MM.1S (cell line): ENCODE data around the gene FERMT2.

ENCODE experiments used
- DNase-seq: peaks from one replicate; pipeline ENCODE4 v3.0.0-alpha.2; 2015
- H2AFZ ChIP-seq: fragments of 300-600 bp; sonication (generic); 2 replicates; pipeline ENCODE4 v1.6.0; 2016; ENCODE audit warnings: antibody characterized with exemption, low read length
- H3F3A ChIP-seq: fragments of 300-600 bp; sonication (generic); 2 replicates; pipeline ENCODE4 v1.6.1; 2016; ENCODE audit warnings: mild to moderate bottlenecking, antibody characterized with exemption, low read length, moderate library complexity, mixed read lengths; ENCODE audit not compliant: insufficient read depth
- H3K27ac ChIP-seq: fragments of 300-600 bp; sonication (generic); 2 replicates; pipeline ENCODE4 v1.5.1; 2016; ENCODE audit warnings: mild to moderate bottlenecking, low read length
- H3K27me3 ChIP-seq: fragments of 300-600 bp; sonication (generic); replicated peaks from 2 replicates; pipeline ENCODE4 v1.6.0; 2016; ENCODE audit warnings: low read length; ENCODE audit not compliant: insufficient read depth
- H3K36me3 ChIP-seq: fragments of 300-600 bp; sonication (generic); replicated peaks from 2 replicates; pipeline ENCODE4 v1.6.1; 2016; ENCODE audit warnings: mild to moderate bottlenecking, low read length, mixed read lengths; ENCODE audit not compliant: insufficient read depth
- H3K4me1 ChIP-seq: fragments of 300-600 bp; sonication (generic); 2 replicates; pipeline ENCODE4 v1.6.1; 2016; ENCODE audit warnings: low read length, mixed read lengths
- H3K4me2 ChIP-seq: fragments of 300-600 bp; sonication (generic); 2 replicates; pipeline ENCODE4 v1.6.0; 2016; ENCODE audit warnings: low read depth, low read length
- H3K4me3 ChIP-seq: fragments of 300-600 bp; sonication (generic); 2 replicates; pipeline ENCODE4 v1.5.1; 2016; ENCODE audit warnings: low read length, mixed read lengths
- H3K79me2 ChIP-seq: fragments of 300-600 bp; sonication (generic); 2 replicates; pipeline ENCODE4 v1.6.1; 2016; ENCODE audit warnings: mixed run types, low read length, mixed read lengths
- H3K9ac ChIP-seq: fragments of 300-600 bp; sonication (generic); 2 replicates; pipeline ENCODE4 v1.6.1; 2016; ENCODE audit warnings: low read length, mixed read lengths
- H3K9me2 ChIP-seq: fragments of 300-600 bp; sonication (generic); replicated peaks from 2 replicates; pipeline ENCODE4 v1.6.1; 2016; ENCODE audit warnings: mild to moderate bottlenecking, low read length, mixed read lengths; ENCODE audit not compliant: insufficient read depth
- H3K9me3 ChIP-seq: fragments of 300-600 bp; sonication (generic); replicated peaks from 2 replicates; pipeline ENCODE4 v1.6.1; 2016; ENCODE audit warnings: mild to moderate bottlenecking, low read length, mixed read lengths; ENCODE audit not compliant: insufficient read depth
- H4K20me1 ChIP-seq: fragments of 300-600 bp; sonication (generic); 2 replicates; pipeline ENCODE4 v1.6.1; 2016; ENCODE audit warnings: mild to moderate bottlenecking, low read length, moderate library complexity, mixed read lengths; ENCODE audit not compliant: insufficient read depth
- EZH2 ChIP-seq: fragments of 300-600 bp; sonication (generic); optimal IDR thresholded peaks from 2 replicates; pipeline ENCODE3; 2017; ENCODE audit warnings: low read depth, mild to moderate bottlenecking, antibody characterized with exemption, low read length, mixed read lengths
- EZH2phosphoT487 ChIP-seq: fragments of 300-600 bp; sonication (generic); IDR thresholded peaks from 2 replicates; pipeline ENCODE4 v1.6.1; 2018; ENCODE audit warnings: antibody characterized with exemption, low read length
- TF ChIP-seq, protein P1 (sequence below): fragments of 300-600 bp; sonication (generic); IDR thresholded peaks from 2 replicates; pipeline ENCODE4 v1.5.1; 2016; ENCODE audit warnings: antibody characterized with exemption, low read length, mixed read lengths

FERMT2 gene, protein sequence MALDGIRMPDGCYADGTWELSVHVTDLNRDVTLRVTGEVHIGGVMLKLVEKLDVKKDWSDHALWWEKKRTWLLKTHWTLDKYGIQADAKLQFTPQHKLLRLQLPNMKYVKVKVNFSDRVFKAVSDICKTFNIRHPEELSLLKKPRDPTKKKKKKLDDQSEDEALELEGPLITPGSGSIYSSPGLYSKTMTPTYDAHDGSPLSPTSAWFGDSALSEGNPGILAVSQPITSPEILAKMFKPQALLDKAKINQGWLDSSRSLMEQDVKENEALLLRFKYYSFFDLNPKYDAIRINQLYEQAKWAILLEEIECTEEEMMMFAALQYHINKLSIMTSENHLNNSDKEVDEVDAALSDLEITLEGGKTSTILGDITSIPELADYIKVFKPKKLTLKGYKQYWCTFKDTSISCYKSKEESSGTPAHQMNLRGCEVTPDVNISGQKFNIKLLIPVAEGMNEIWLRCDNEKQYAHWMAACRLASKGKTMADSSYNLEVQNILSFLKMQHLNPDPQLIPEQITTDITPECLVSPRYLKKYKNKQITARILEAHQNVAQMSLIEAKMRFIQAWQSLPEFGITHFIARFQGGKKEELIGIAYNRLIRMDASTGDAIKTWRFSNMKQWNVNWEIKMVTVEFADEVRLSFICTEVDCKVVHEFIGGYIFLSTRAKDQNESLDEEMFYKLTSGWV

DNA sequence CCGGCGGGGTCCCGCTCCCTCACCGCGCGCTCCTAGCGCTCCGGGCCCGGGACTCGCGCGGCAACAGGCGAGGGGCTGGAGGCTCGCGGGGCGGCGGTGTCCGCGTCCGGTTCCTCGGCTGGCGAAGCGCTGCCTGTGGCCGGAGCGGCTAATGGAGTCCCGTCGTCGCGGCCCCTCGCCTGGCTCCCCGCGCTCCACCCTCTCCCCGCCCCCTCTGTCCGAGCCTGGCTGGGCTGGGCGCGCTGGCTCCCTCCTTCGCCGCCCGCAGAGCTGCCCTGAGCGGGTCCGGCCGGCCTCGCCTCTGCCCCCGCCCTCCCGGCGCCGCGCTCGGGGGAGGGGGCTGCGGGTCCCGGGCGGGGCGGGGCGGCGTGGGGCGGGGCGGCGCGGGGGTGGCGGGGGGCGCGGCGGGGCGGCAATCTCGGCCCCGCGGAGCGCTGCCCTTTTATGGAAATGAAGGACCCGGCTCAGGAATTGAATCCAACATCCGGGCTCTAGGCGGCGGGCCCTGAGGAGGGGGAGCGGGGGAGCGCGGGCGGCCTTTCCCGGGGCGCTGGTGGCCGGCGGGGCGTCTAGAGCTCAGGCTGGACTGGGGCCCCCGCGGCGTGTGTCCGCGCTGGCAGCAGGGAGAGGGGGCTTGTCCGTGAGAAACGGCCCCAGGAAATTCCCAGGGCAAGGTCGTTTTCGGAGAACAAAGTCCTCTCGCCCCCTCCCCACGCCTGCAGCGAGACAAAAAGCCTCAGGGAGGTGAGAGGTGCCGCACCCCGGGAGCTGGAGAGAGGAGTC lies at the start of gene FERMT2:
TSS of gene FERMT2 (minus strand) at position 153 of the 783 bp plus-strand sequence. CDS start 482 bp downstream, outside the sequence.
- H3K27me3 ChIP-seq = no peaks in the 10 kb centered on the region
- TF ChIP-seq EZH2phosphoT487 (no peak), EZH2 (no peak)
- TF ChIP-seq, protein P1, sequence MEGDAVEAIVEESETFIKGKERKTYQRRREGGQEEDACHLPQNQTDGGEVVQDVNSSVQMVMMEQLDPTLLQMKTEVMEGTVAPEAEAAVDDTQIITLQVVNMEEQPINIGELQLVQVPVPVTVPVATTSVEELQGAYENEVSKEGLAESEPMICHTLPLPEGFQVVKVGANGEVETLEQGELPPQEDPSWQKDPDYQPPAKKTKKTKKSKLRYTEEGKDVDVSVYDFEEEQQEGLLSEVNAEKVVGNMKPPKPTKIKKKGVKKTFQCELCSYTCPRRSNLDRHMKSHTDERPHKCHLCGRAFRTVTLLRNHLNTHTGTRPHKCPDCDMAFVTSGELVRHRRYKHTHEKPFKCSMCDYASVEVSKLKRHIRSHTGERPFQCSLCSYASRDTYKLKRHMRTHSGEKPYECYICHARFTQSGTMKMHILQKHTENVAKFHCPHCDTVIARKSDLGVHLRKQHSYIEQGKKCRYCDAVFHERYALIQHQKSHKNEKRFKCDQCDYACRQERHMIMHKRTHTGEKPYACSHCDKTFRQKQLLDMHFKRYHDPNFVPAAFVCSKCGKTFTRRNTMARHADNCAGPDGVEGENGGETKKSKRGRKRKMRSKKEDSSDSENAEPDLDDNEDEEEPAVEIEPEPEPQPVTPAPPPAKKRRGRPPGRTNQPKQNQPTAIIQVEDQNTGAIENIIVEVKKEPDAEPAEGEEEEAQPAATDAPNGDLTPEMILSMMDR = no peak
- no peak within 1 kb of the TSS for H3K27ac ChIP-seq
- H4K20me1 ChIP-seq = no peaks in the 10 kb centered on the region
- H3K4me2 ChIP-seq = peak within 1 kb of the TSS; percentile 76
- H3K9me3 ChIP-seq = no peaks in the 10 kb centered on the region
- no peaks in the 10 kb centered on the region for H3K36me3 ChIP-seq
- no peaks in the 10 kb centered on the region for H3K9me2 ChIP-seq
- peak within 1 kb of the TSS; percentile 67 for H3K4me3 ChIP-seq
- peak; percentile 10 for DNase-seq
- H3K79me2 ChIP-seq = no peaks in the 10 kb centered on the region
- no peaks in the 10 kb centered on the region for H3K4me1 ChIP-seq
- H2AFZ ChIP-seq = peak within 1 kb of the TSS; percentile 69
- no peaks in the 10 kb centered on the region for H3F3A ChIP-seq
- H3K9ac ChIP-seq = peak within 1 kb of the TSS; percentile 13; the same call in 1 of the 2 replicates

DNA sequence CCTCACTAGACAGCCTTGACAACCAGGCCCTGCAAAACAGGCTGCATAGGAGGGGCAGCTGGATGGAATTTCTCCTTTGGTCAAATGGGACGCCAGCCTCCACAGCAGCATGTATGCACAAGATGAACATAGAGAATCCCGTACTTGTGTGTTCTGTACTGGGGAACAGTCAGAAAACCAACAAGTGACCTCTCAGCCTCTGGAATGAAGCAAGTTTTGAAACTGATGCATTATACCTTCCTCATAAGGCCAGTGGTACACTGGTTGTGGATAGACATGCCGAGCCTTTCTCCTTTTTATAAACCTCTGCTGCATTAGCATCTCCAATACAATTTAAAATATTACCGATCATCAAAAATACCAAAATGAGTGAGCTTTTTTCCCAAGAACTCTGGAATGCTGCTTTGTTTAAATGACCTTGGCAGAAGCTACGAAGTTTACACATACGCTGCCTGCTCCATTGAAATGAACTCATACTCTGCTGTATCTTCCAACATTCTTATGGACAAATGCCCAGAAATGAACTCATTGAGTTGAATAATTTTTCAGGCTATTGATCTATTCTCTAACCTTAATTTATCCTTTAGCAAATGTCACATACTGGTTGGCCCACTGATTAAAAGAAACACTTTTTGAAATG lies 47.6 kb upstream of the FERMT2 start:
- no peaks in the 10 kb centered on the region for H3K9me2 ChIP-seq
- H3K27ac ChIP-seq = no peak overlapping the region
- H3K9me3 ChIP-seq = no peaks in the 10 kb centered on the region
- H3K4me1 ChIP-seq = no peaks in the 10 kb centered on the region
- no peak overlapping the region for H2AFZ ChIP-seq
- no peaks in the 10 kb centered on the region for H3K36me3 ChIP-seq
- H3K27me3 ChIP-seq = no peaks in the 10 kb centered on the region
- no peaks in the 10 kb centered on the region for H3K79me2 ChIP-seq
- H4K20me1 ChIP-seq = no peaks in the 10 kb centered on the region
- no peak overlapping the region for H3K9ac ChIP-seq
- DNase-seq = no peak
- no peak overlapping the region for H3K4me3 ChIP-seq
- TF ChIP-seq, protein P1 = no peak
- TF ChIP-seq EZH2phosphoT487 (no peak), EZH2 (no peak)
- H3K4me2 ChIP-seq = no peak overlapping the region
- H3F3A ChIP-seq = no peaks in the 10 kb centered on the region

DNA sequence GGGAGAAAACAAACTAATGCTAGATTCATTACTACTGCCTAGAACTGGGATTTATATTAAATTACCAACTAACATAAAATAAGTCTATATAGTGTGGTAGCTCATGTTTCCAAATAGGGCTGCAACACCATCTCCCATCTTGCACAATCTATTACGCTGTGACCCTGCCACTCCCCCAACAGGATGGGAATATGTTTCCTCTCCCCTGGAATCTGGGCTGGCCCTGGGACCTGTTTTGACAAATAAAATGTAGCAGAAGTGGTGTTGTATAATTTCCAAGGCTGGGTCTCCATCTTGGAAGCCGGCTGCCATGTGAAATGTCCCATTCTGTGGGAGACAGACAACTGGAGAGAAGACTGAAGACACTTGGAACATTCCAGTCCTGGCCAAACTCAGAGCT lies 45.6 kb upstream of the FERMT2 start:
- Histone ChIP-seq H3K27ac (no peak overlapping the region), H3K79me2 (no peaks in the 10 kb centered on the region), H3K9ac (no peak overlapping the region), H4K20me1 (no peaks in the 10 kb centered on the region), H3F3A (no peaks in the 10 kb centered on the region), H3K27me3 (no peaks in the 10 kb centered on the region), H3K4me1 (no peaks in the 10 kb centered on the region), H3K36me3 (no peaks in the 10 kb centered on the region), H3K9me3 (no peaks in the 10 kb centered on the region), H3K4me2 (no peak overlapping the region), H2AFZ (no peak overlapping the region), H3K9me2 (no peaks in the 10 kb centered on the region), H3K4me3 (no peak overlapping the region)
- no peak for DNase-seq
- no peak for TF ChIP-seq EZH2
- TF ChIP-seq, protein P1 = no peak
